Measurements from ENCODE around the gene ZNF700. TPM values are rescaled to one million over a fixed set of nuclear protein-coding genes. Genes with fewer than 3 reads are reported as not detected.
"Not testable (repeated sequence)": the region's sequence is repeated elsewhere in the genome, so short reads cannot be mapped to it uniquely, and the experiment has no call there.

The ZNF700 gene
- total RNA-seq, 4 donors from 2014 or later: 11.9 to 19.3 (median 16.4) TPM

GRCh38 chr19:11942008-11942842 lies 17.3 kb downstream of the ZNF700 start:
- WGBS, 2 donors: 95 to 97% methylated on average over 10 of the region's 10 CpGs
- no peak overlapping the region for H3K4me3 ChIP-seq (ENCODE audit: low read depth, poor library complexity, severe bottlenecking)
- no peak for DNase-seq (ENCODE audit: low spot score in 2 of 2)
- intact Hi-C loops (cut with DNase I; ENCODE audit: low total_unique reads): no loop called here
- no peak for TF ChIP-seq POLR2A (IDR thresholded peaks at IDR 0.05)
- no peak for TF ChIP-seq CTCF (IDR thresholded peaks at IDR 0.05)

- no peak for TF ChIP-seq CTCF (IDR thresholded peaks at IDR 0.05)
- no peak for TF ChIP-seq POLR2A (IDR thresholded peaks at IDR 0.05)
- no peak overlapping the region for H3K4me3 ChIP-seq (ENCODE audit: low read depth, poor library complexity, severe bottlenecking)
- intact Hi-C loops (cut with DNase I; ENCODE audit: low total_unique reads): no loop called here
- DNase-seq (ENCODE audit: low spot score in 2 of 2): no peak
These were observed 17.9 kb downstream of the ZNF700 start for GRCh38 chr19:11942843-11943108.

- no peak for TF ChIP-seq POLR2A (IDR thresholded peaks at IDR 0.05)
- no peak for TF ChIP-seq CTCF (IDR thresholded peaks at IDR 0.05)
- 88 to 95% methylated on average over 4 of the region's 4 CpGs for WGBS, 2 donors
- intact Hi-C loops (cut with DNase I; ENCODE audit: low total_unique reads): no loop called here
- DNase-seq (ENCODE audit: low spot score in 2 of 2): no peak
- no peak overlapping the region for H3K4me3 ChIP-seq (ENCODE audit: low read depth, poor library complexity, severe bottlenecking)
These were observed 19.7 kb downstream of the ZNF700 start for GRCh38 chr19:11944656-11945055.

GRCh38 chr19:11948646-11949045 lies 23.7 kb downstream of the ZNF700 start:
- no peak overlapping the region for H3K4me3 ChIP-seq (ENCODE audit: low read depth, poor library complexity, severe bottlenecking)
- TF ChIP-seq POLR2A (IDR thresholded peaks at IDR 0.05): no peak
- TF ChIP-seq CTCF (IDR thresholded peaks at IDR 0.05): no peak
- intact Hi-C loops (cut with DNase I; ENCODE audit: low total_unique reads): no loop called here
- 94 to 98% methylated on average over 3 of the region's 3 CpGs for WGBS, 2 donors
- no peak for DNase-seq (ENCODE audit: low spot score in 2 of 2)

DNA sequence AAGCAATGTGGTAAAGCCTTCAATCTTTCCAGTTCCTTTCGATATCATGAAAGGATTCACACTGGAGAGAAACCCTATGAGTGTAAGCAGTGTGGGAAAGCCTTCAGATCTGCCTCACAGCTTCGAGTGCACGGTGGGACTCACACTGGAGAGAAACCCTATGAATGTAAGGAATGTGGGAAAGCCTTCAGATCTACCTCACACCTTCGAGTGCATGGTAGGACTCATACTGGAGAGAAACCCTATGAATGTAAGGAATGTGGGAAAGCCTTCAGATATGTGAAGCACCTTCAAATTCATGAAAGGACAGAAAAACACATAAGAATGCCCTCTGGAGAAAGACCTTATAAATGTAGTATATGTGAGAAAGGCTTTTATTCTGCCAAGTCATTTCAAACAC lies 24.3 kb downstream of the ZNF700 start:
- no peak for DNase-seq (ENCODE audit: low spot score in 2 of 2)
- no peak for TF ChIP-seq CTCF (IDR thresholded peaks at IDR 0.05)
- no peak for TF ChIP-seq POLR2A (IDR thresholded peaks at IDR 0.05)
- 96 to 97% methylated on average over 4 of the region's 4 CpGs for WGBS, 2 donors
- H3K4me3 ChIP-seq (ENCODE audit: low read depth, poor library complexity, severe bottlenecking): no peak overlapping the region
- intact Hi-C loops (cut with DNase I; ENCODE audit: low total_unique reads): no loop called here

DNA sequence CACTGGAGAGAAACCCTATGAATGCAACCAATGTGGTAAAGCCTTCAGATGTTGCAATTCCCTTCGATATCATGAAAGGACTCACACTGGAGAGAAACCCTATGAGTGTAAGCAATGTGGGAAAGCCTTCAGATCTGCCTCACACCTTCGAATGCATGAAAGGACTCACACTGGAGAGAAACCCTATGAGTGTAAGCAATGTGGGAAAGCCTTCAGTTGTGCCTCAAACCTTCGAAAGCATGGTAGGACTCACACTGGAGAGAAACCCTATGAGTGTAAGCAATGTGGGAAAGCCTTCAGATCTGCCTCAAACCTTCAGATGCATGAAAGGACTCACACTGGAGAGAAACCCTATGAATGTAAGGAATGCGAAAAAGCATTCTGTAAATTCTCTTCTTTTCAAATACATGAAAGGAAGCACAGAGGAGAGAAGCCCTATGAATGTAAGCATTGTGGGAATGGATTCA lies 24.7 kb downstream of the ZNF700 start:
- DNase-seq (ENCODE audit: low spot score in 2 of 2); intact Hi-C loops (cut with DNase I; ENCODE audit: low total_unique reads); H3K4me3 ChIP-seq (ENCODE audit: low read depth, poor library complexity, severe bottlenecking): not testable (repeated sequence)
- WGBS, 2 donors: 95 to 96% methylated on average over 4 of the region's 4 CpGs
